Activated CD4-positive, alpha-beta T cell treated with anti-CD3 and anti-CD28 coated beads, Interleukin-2, amount 10 ng/mL, durations not matched to agents 7 days and 5 days (primary cell): ENCODE results near the gene ASPA. TPM values are rescaled to one million over a fixed set of nuclear protein-coding genes. Genes with fewer than 3 reads are reported as not detected.
"Not testable (repeated sequence)": the region's sequence is repeated elsewhere in the genome, so short reads cannot be mapped to it uniquely, and the experiment has no call there.

ENCODE experiments used
- CTCF ChIA-PET: fragments of 350-600 bp; sonication (Branson Sonifier 250); formaldehyde crosslinking; loops from one replicate; lab custom pipeline; 2021; ENCODE audit warnings: antibody characterized with exemption; lab: Charles Lee
- POLR2A ChIA-PET: fragments of 350-600 bp; sonication (Branson Sonifier 250); formaldehyde crosslinking; loops from one replicate; lab custom pipeline; 2021; ENCODE audit warnings: antibody characterized with exemption; lab: Charles Lee
- DNase-seq: peaks from one replicate; pipeline ENCODE4 v3.0.0-alpha.2; 2020
- H3K27ac Mint-ChIP-seq: one replicate; pipeline ENCODE4 v1.8.0; 2021; ENCODE audit warnings: mild to moderate bottlenecking, moderate library complexity, mixed read lengths
- H3K27me3 Mint-ChIP-seq: one replicate; pipeline ENCODE4 v1.8.0; 2021; ENCODE audit warnings: mixed read lengths
- H3K36me3 Mint-ChIP-seq: one replicate; pipeline ENCODE4 v1.8.0; 2021; ENCODE audit warnings: low read depth, mixed read lengths
- H3K4me1 Mint-ChIP-seq: one replicate; pipeline ENCODE4 v1.8.0; 2021; ENCODE audit warnings: mixed read lengths
- H3K4me3 Mint-ChIP-seq: one replicate; pipeline ENCODE4 v1.8.0; 2021; ENCODE audit warnings: mild to moderate bottlenecking, moderate library complexity, mixed read lengths
- H3K9me3 Mint-ChIP-seq: one replicate; pipeline ENCODE4 v1.8.0; 2021; ENCODE audit warnings: mixed read lengths
- total RNA-seq, 2 experiments: library from RNA; stranded (reverse); gene quantifications; one replicate each; pipeline ENCODE4 v1.2.3, GENCODE V29; 2021

The ASPA gene
- total RNA-seq, 2 experiments from 2014 or later: not detected

GRCh38 chr17:3512505-3513171 is 36.8 kb downstream of the ASPA start:
- ChIA-PET CTCF (no interaction called here), POLR2A (no interaction called here)

DNA sequence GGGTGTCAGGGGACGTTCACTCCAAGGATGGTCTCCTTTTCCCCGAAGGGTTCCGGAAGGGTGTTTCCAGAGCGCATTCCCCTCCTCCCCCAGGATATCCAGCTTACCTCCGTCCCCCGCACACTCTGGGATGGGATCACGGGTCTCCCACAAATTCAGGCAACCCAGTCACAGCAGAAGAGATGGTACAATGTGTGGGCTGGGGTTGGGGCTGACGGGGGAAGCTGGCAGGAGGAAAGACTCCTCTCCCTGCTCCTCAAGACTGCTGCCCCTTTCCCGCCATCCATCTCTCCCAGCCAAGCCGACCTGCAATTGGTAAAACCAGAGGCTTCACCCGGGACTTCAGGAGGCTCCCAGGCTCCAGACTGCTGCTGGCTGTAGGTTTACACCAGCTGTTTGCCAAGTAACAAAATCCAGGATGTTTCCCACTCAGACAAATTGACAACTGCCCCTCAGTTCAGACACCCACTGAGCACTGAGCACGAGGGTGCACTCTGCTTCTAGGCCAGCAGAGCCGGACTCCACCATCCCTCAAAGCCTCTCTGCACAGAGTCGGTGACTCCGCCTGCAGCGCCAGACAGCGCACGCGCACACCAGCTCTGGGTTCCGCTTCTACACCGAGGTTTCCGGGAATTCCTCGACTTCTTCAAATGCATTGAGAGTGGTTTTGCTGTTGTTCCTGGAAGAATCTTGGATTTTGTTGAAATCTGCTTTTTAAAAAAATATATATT is 37.7 kb downstream of the ASPA start:
- ChIA-PET POLR2A (no interaction called here), CTCF (no interaction called here)
- Mint-ChIP-seq H3K36me3 (no peaks in the 10 kb centered on the region), H3K4me3 (peak overlapping the region; percentile 56), H3K9me3 (no peaks in the 10 kb centered on the region), H3K27me3 (peaks cover 3% of the 10 kb centered on the region), H3K4me1 (no peaks in the 10 kb centered on the region), H3K27ac (no peak overlapping the region)
- peak; percentile 23 for DNase-seq

More at GRCh38 chr17:3512505-3513171, 36.8 kb downstream of the ASPA start:
- no peak overlapping the region for H3K27ac Mint-ChIP-seq
- no peaks in the 10 kb centered on the region for H3K9me3 Mint-ChIP-seq
- H3K4me1 Mint-ChIP-seq: no peaks in the 10 kb centered on the region
- no peaks in the 10 kb centered on the region for H3K36me3 Mint-ChIP-seq
- H3K27me3 Mint-ChIP-seq: peaks cover 3% of the 10 kb centered on the region
- DNase-seq: no peak
- peak overlapping the region; percentile 56 for H3K4me3 Mint-ChIP-seq

GRCh38 chr17:3514167-3514566 is 38.4 kb downstream of the ASPA start:
- H3K27ac Mint-ChIP-seq, DNase-seq, CTCF ChIA-PET, H3K4me3 Mint-ChIP-seq, H3K4me1 Mint-ChIP-seq, H3K36me3 Mint-ChIP-seq, POLR2A ChIA-PET, H3K9me3 Mint-ChIP-seq, H3K27me3 Mint-ChIP-seq: not testable (repeated sequence)

DNA sequence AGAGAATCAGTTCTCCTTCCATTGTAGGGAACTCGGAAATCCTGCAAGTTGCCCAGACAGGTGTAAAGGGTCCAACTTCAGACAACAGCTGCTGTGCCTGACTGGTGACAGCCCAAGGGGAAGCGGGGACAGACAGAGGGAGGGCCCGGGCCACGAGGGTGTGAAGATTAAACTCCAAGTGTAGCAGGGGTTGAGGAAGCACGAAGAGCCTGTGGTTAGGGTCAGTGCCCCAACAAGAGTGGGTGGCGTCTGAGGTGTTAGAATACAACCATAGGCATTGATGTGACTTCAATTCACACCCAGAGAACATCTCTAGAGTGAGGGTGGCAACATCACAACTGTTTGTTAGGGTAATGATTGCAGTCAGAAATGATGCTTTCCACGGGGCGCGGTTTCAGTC is 39.1 kb downstream of the ASPA start:
- POLR2A ChIA-PET: no interaction called here
- CTCF ChIA-PET: no interaction called here
- H3K9me3 Mint-ChIP-seq: no peaks in the 10 kb centered on the region

DNA sequence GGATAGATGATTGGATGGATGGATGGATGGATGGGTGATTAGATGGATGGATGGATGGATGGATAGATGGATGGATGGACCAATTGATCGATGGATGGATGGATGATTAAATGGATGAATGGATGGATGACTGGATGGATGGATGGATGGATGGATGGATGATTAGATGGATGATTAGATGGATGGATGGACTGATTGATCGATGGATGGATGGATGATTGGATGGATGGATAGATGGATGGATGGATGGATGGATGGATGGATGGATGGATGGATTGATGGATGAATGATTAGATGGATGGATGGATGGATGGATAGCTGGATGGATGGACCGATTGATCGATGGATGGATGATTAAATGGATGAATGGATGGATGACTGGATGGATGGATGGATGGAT is 43.7 kb downstream of the ASPA start:
- DNase-seq, H3K4me3 Mint-ChIP-seq, H3K27ac Mint-ChIP-seq, POLR2A ChIA-PET, H3K36me3 Mint-ChIP-seq, H3K4me1 Mint-ChIP-seq, H3K9me3 Mint-ChIP-seq, H3K27me3 Mint-ChIP-seq, CTCF ChIA-PET: not testable (repeated sequence)

More for the DNA sequence above, 39.1 kb downstream of the ASPA start:
- no peak for DNase-seq
- Mint-ChIP-seq H3K27ac (no peak overlapping the region), H3K4me1 (no peaks in the 10 kb centered on the region), H3K4me3 (no peak overlapping the region), H3K36me3 (no peaks in the 10 kb centered on the region), H3K27me3 (no peaks in the 10 kb centered on the region)

DNA sequence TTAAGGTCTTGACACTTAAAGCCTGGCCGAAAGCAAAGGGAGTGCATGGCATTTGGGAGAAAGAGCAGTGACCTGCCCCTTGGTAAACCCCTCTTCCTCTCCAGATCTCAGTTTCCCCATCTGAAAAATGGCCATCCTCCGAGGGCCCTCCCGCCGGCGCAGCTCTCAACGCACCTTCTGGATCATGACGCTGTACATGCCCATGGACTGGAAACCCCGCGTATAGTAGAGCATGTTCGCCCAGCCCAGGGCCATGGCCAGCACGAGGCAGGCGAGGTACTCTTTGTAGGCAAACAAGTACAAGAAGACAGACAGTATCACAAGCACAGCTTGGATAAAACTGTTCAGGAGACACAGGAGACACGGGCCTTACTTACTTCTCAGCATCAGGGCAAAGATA is 48.2 kb downstream of the ASPA start:
- no peak for DNase-seq
- Mint-ChIP-seq H3K4me1 (no peaks in the 10 kb centered on the region), H3K27me3 (no peaks in the 10 kb centered on the region), H3K4me3 (no peak overlapping the region), H3K27ac (no peak overlapping the region), H3K9me3 (no peaks in the 10 kb centered on the region), H3K36me3 (no peaks in the 10 kb centered on the region)
- ChIA-PET CTCF (no interaction called here), POLR2A (no interaction called here)

DNA sequence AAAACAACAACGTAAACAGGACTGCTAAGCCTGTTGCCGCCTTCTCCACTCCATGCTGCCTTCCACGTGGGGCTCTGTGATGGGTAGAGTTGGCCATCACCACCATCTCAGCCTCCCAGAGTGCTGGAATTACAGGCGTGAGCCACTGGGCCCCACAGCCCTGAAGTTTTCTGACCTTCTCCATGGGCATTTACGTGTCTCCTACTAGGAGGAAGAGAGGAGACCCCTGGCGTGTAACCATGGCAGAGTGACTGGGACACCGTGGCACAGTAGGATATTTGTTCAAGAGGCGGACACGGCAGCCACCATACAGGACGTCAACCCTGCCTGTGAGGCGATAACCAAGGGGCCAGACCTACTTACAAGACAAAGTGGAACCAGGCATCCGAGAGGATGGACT is 50.7 kb downstream of the ASPA start:
- CTCF ChIA-PET: no interaction called here
- no peaks in the 10 kb centered on the region for H3K9me3 Mint-ChIP-seq

GRCh38 chr17:3526971-3527370 is 51.2 kb downstream of the ASPA start:
- Mint-ChIP-seq H3K9me3 (no peaks in the 10 kb centered on the region), H3K36me3 (no peaks in the 10 kb centered on the region), H3K27ac (no peak overlapping the region), H3K4me3 (no peak overlapping the region), H3K4me1 (no peaks in the 10 kb centered on the region), H3K27me3 (no peaks in the 10 kb centered on the region)
- ChIA-PET CTCF (no interaction called here), POLR2A (no interaction called here)
- no peak for DNase-seq

More for the DNA sequence above, 50.7 kb downstream of the ASPA start:
- Mint-ChIP-seq H3K27ac (no peak overlapping the region), H3K4me1 (no peaks in the 10 kb centered on the region), H3K36me3 (no peaks in the 10 kb centered on the region), H3K27me3 (no peaks in the 10 kb centered on the region), H3K4me3 (no peak overlapping the region)
- DNase-seq: no peak
- POLR2A ChIA-PET: no interaction called here

- H3K27ac Mint-ChIP-seq: no peak overlapping the region
- no peak overlapping the region for H3K4me3 Mint-ChIP-seq
- CTCF ChIA-PET: no interaction called here
- POLR2A ChIA-PET: no interaction called here
- no peaks in the 10 kb centered on the region for H3K4me1 Mint-ChIP-seq
- H3K9me3 Mint-ChIP-seq: no peaks in the 10 kb centered on the region
- DNase-seq: no peak
- H3K36me3 Mint-ChIP-seq: no peaks in the 10 kb centered on the region
- H3K27me3 Mint-ChIP-seq: no peaks in the 10 kb centered on the region
These were observed 51.7 kb downstream of the ASPA start for GRCh38 chr17:3527468-3527867.

GRCh38 chr17:3527896-3528295 is 52.1 kb downstream of the ASPA start:
- Mint-ChIP-seq H3K27ac (no peak overlapping the region), H3K9me3 (no peaks in the 10 kb centered on the region), H3K36me3 (no peaks in the 10 kb centered on the region), H3K27me3 (no peaks in the 10 kb centered on the region), H3K4me1 (no peaks in the 10 kb centered on the region), H3K4me3 (no peak overlapping the region)
- DNase-seq: no peak
- ChIA-PET POLR2A (no interaction called here), CTCF (no interaction called here)

GRCh38 chr17:3528403-3528851 is 52.6 kb downstream of the ASPA start:
- CTCF ChIA-PET: no interaction called here
- DNase-seq: no peak
- no peaks in the 10 kb centered on the region for H3K27me3 Mint-ChIP-seq
- H3K36me3 Mint-ChIP-seq: no peaks in the 10 kb centered on the region
- H3K4me1 Mint-ChIP-seq: no peaks in the 10 kb centered on the region
- no peaks in the 10 kb centered on the region for H3K9me3 Mint-ChIP-seq
- no peak overlapping the region for H3K27ac Mint-ChIP-seq
- POLR2A ChIA-PET: no interaction called here
- H3K4me3 Mint-ChIP-seq: no peak overlapping the region

DNA sequence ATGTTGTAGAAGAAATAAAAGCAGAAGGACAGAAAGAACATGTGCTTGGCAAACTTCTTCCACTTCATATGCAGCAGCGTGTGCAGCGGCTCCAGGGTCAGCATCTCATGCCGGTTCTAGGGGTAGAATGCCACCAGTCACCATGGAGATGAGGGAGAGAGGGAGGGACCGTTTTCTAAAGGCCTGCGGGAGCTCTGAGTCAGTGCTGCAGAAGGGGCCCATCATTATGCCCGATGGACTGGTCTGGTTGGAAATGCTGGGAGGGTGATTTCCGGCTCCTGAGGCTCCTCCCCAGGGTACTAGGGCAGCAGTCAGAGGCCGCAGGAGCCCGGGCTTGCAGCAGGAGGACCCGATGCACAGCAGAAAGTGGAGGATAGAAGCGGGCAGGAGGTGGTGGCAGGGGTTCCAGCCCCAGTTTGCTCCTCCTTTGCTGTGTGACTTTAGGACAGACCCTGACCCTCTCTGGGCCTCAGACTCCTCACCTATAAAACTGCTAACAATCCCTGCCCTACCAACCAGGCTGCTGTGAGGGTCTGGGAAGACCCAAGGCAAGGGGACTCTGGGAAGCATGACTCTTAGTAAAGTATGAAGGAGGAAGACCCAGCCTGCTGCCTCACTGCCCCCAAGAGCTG is 53.2 kb downstream of the ASPA start:
- ChIA-PET POLR2A (no interaction called here), CTCF (no interaction called here)
- DNase-seq: no peak
- no peaks in the 10 kb centered on the region for H3K9me3 Mint-ChIP-seq
- no peaks in the 10 kb centered on the region for H3K4me1 Mint-ChIP-seq
- H3K27me3 Mint-ChIP-seq: no peaks in the 10 kb centered on the region
- no peak overlapping the region for H3K27ac Mint-ChIP-seq
- H3K36me3 Mint-ChIP-seq: no peaks in the 10 kb centered on the region
- H3K4me3 Mint-ChIP-seq: no peak overlapping the region
